Pons (tissue), 1 donor: Measurements from ENCODE around the gene TRPM3.

Source experiments
- DNase-seq: peaks from one replicate; pipeline ENCODE4 v3.0.0-alpha.2; 2016; ENCODE audit warnings: low spot score

The TRPM3 gene

GRCh38 chr9:70817311-70817710 is 304.1 kb downstream of the TRPM3 start:
- DNase-seq = no peak

- no peak for DNase-seq
Observed at GRCh38 chr9:70816891-70817290, 304.5 kb downstream of the TRPM3 start.

- no peak for DNase-seq
Observed at GRCh38 chr9:70816316-70816715, 305.1 kb downstream of the TRPM3 start.

DNA sequence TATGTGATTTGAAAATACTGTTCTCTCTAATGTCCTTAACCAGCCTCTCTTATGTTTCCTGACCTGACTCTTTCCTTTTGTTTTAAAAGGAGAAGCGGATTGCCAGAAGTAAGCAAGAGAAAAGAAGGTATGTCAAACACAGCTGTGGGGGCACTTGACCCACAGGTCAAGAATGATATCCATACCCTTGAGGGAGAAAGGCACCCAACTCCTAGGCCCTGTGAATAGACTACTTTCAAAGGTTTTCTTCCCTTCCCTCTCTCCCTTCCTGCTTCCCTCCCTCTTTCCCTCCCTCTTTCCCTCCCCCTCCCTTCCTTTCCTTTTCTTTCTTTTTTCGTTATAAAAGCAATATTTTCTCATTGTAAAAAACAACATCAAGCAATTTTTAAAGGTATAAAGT is 306.8 kb downstream of the TRPM3 start:
- DNase-seq = no peak

DNA sequence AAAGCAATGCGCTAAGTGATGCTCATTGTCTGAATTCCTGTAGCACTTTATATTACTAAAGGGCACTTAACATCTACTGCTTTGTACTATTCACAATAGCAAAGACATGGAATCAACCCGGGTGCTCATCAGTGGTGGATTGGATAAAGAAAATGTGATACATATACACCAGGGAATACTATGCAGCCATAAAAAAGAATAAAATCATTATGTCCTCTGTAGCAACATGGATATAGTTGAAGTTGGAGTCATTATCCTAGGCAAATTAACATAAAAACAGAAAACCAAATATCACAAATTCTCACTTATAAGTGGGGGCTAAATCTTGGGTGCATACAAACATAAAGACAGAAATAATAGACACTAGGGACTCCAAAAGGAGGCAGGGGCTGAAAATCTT is 308.3 kb downstream of the TRPM3 start:
- no peak for DNase-seq

GRCh38 chr9:70811638-70812037 is 309.8 kb downstream of the TRPM3 start:
- no peak for DNase-seq

DNA sequence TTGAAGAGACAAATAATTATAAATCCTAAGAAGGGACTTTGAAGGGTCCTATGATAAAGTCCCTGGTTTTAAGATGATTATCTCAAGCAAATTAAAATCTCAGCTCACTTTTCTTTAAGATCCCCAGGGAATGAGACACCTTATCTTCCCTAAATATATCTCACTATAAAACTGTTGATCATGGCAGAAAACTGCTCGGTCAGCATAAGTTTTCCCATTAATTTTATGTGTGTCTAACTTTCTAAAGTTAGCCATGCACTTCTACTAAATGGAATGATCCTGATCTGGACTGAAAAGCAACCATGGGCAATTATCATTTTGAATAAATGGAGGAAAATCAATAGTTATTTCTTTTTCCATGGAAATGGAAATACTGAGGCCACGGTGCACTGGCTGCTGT is 314.5 kb downstream of the TRPM3 start:
- no peak for DNase-seq

GRCh38 chr9:70805949-70806348 is 315.5 kb downstream of the TRPM3 start:
- DNase-seq = peak; percentile 46

DNA sequence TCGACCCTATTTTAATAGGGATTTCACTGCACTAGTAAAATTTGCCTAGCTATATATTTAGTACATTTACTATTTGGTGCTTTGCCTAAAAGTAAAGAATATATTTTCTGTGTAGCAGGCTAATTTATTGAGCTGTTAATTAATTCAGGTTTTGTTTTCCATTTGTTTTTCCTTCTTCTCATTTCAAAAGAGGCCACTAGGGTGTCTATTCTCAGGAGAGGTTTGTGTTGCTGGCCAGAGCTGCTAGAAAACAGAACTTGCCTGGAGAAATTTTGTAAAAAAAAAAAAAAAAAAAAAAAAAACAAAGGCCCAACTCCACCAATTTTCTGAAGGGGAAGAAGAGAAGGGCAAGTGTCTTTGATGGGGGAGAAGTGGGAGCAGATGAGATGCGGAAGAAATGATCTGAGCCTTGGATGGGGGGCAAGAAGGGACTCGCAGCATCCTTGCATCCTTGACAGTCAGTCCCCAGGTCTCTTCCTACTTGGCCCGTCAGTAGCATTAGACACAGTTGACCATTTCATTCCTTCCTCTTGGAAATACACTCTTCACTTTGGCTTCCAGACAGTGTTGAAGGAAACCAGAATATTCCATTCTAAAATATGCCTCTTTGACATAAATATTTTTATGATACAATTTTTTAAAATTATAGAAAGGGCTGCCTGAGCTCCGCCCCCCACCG is 318.5 kb downstream of the TRPM3 start:
- DNase-seq = no peak

- DNase-seq = no peak
Observed at GRCh38 chr9:70802206-70802605, 319.2 kb downstream of the TRPM3 start.

DNA sequence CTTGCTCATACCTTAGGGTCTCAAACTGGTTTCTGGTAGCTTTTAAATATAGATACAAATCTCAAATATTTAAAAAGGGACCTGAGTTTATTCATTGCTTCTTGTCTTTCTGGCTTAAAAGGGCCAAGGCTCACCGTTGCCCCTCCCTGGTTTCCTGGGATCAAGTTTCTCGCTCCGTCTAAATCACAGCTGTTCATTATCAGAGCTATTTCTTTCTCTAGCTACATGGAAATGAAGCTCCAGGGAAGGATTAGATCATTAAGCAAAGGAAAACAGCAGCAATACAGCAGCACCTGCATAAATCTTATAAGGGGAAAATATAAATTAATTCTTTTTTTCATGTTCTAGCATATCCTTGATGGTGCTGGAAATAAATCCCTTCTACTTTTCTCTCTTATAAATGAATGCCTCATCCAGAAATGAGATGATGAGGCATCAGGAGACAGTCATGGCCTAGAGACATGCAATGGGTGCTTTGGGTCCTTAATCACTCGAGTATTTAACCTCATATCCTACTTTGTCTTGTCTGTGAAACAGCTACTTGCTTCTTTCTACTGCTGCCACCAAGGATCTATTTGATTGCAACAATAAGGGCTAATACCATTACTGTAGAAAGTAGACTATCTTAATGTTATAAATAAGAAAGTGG is 320.1 kb downstream of the TRPM3 start:
- DNase-seq = no peak

- DNase-seq = no peak
Observed at GRCh38 chr9:70798018-70798417, 323.4 kb downstream of the TRPM3 start.

DNA sequence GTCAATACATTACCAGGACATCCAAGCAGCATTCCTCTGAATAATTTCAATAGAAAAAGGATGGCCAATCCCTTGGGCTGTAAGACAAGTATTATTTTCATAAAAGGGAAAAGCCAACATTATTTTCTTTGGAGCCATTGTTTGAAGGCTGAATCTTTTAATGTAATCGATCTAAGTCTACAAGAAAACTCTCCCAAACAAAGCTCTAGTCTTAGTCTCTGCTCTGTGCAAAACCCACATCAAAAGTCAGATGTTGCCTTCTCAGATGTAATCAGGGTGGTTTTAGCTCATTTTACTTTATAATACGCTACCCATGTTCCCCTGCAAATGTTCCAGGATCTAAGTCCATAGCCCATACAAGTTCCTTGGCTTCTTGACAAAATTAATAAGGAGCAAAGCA is 325.6 kb downstream of the TRPM3 start:
- no peak for DNase-seq

DNA sequence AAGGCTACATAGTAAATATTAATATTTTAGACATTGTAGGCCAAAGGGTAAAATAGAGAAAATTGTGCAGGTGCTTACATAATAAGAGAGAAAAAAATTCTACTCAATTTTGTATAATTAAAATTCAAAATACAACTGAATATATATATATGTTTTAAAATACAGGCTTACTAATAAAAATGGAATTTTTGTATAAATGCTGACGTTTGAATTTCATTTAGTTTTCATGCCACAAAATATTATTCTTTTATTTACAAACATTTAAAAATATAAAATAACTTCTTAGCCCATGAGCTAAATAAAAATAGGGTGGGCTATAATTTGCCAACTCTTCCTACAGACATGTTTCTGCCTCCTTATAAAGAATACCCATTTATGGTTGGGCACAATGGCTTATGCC is 328.6 kb downstream of the TRPM3 start:
- DNase-seq = no peak

GRCh38 chr9:70791936-70792335 is 329.5 kb downstream of the TRPM3 start:
- no peak for DNase-seq

- DNase-seq = no peak
Observed at GRCh38 chr9:70789086-70789485, 332.3 kb downstream of the TRPM3 start.

DNA sequence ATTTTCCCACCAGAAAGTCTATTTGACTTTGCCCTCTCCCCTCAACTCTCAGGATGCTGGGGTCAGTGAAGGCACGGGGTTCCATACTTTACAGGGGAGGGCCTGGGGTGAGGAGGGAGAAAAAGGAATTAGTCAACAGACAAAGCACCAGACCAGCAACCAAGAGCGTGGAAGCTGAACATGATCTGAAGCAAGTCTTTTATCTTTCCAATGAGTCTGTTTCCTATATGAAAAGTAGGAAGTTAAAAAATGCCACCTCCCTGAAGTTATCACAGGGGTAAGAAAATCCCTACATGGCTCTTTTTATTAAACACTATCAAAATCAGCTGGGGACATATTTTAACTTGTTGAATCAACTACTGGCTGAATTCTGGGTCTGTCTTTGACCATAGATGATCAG is 337.0 kb downstream of the TRPM3 start:
- no peak for DNase-seq

- no peak for DNase-seq
Observed at GRCh38 chr9:70778568-70778967, 342.9 kb downstream of the TRPM3 start.

DNA sequence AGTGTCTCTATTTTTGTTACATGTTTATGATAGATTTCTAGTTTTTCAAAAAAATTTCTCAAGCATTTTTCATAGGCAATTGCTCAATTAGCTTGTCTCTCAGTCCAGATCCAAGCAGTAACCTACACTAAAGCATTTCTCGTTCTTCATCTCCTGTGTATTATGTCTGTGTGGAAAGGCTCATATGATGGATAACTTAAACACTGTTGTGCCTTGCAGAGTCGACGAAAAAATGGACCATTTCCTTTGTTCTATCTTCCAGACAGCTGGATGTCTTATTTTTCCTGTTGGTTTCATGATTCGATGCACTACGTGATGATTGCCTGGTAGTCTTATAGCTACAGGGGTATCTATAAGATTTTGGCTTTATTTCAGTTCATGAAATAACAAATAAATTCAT is 347.8 kb downstream of the TRPM3 start:
- no peak for DNase-seq

- no peak for DNase-seq
Observed at GRCh38 chr9:70772601-70773000, 348.8 kb downstream of the TRPM3 start.

- DNase-seq = no peak
Observed at GRCh38 chr9:70765946-70766345, 355.5 kb downstream of the TRPM3 start.

DNA sequence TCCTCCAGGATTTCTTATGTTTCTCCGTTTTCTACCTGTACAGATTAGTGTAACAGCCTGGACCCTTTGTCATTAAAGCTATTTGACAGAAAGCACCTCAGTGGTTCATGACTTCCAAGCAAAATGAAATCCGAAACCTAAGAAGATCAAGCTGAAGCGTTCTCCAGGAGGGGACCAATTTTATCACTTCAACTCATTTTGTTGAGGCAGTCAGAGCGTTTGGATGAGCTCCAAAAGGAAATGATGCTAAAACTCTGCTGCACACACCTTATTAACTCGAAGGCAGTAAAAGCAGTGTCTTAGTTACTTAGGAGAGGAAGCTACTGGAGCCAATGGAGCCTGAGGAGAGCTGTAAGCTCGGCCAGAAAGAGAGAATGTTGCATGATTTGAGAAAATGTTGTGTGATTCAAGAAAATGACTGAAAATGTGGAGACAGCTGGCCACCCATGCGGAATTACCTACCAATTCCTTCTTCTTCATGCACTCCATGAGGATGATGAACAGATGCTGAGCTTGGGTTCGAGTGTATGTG is 360.2 kb downstream of the TRPM3 start:
- DNase-seq = no peak

DNA sequence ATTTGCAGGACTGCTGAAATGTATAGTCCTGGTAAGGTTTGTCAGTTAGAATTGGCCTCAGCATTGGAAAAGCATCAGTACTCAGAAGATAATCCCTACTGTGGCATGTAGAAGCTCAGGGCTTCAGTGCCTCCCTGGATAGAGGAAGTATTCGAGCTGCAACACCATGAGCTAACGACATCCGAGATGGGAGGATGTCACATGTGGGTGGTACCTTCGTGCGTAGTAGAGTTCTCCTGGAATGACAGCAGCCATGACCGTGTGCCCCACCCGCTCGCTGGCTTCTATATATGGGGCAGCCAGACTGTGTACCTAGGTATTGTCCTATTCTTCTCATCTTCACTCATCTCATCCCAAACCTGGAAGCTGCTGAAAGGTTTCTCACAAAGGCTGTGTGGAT is 361.2 kb downstream of the TRPM3 start:
- no peak for DNase-seq

DNA sequence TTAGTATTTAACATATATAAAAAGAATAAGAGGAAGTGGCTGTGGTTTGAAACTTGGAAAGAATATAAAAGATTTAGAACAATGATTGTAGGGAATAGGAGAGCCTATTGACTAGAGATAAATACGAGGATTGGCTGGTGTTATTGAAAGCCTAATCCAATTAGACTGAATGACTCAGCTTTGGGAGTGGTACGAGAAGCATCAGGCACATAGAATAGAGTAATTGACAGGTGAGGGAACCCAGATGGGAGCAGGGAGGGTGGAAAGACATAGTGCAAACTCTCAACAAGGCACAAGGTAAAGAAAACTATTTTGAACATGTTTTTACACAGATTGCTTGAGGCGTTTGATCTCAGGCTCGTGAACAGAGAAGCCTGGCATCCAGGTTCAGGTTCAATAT is 368.1 kb downstream of the TRPM3 start:
- no peak for DNase-seq
